22Rv1 (cell line): ENCODE data around the gene RBM11.

Source experiments
- ZFX ChIP-seq: fragments of 450-650 bp; IDR thresholded peaks from 2 replicates; pipeline ENCODE4 v1.6.1; 2017; ENCODE audit warnings: antibody characterized with exemption, borderline replicate concordance
- TF ChIP-seq, protein P1 (sequence below): fragments of 450-650 bp; IDR thresholded peaks from 2 replicates; pipeline ENCODE4 v1.5.1; 2017; ENCODE audit warnings: mild to moderate bottlenecking

DNA sequence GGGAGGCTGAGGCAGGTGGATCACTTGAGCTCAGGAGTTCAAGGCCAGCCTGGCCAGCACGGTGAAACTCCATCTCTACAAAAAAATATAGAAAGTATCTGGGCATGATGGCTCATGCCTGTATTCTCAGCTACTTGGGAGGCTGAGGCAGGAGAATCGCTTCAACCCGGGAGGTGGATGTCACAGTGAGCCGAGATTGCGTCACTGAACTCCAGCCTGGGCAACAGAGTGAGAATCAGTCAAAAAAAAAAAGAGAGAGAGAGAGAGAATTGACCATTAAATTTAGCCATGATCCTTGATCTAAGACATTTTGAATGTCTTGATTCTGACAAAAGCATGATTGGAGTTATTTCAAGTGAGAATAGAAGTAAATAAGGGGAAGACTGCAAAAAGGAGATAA is 19.1 kb downstream of the RBM11 start:
- TF ChIP-seq ZFX = no peak
- TF ChIP-seq, protein P1, sequence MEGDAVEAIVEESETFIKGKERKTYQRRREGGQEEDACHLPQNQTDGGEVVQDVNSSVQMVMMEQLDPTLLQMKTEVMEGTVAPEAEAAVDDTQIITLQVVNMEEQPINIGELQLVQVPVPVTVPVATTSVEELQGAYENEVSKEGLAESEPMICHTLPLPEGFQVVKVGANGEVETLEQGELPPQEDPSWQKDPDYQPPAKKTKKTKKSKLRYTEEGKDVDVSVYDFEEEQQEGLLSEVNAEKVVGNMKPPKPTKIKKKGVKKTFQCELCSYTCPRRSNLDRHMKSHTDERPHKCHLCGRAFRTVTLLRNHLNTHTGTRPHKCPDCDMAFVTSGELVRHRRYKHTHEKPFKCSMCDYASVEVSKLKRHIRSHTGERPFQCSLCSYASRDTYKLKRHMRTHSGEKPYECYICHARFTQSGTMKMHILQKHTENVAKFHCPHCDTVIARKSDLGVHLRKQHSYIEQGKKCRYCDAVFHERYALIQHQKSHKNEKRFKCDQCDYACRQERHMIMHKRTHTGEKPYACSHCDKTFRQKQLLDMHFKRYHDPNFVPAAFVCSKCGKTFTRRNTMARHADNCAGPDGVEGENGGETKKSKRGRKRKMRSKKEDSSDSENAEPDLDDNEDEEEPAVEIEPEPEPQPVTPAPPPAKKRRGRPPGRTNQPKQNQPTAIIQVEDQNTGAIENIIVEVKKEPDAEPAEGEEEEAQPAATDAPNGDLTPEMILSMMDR = no peak
